ENCODE measurements around the gene CPLANE2. TPM values are rescaled to one million over a fixed set of nuclear protein-coding genes. Genes with fewer than 3 reads are reported as not detected.

CPLANE2 gene
- total RNA-seq, 1 donor from 2014 or later: 5.8 TPM

DNA sequence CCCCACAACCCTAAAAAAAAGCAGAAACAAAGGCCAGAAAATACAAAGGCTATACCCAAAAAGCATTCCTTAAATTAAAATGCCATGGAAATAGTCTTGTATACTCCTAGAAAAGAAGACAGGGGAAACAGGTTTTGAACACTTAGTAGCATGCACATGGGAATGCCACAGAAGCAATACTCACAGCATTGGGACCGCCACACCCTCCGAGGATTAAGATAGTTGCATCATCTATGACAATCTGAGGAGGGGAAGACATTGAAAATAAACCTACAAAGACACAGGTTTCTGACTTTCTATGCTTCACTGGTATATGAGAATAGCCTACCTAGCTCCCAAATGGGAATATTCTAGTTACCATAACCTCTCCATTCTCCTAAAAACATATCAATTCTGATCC, 15.9 kb upstream of the CPLANE2 start:
- Histone ChIP-seq H3K4me3 (ENCODE audit: low read depth, low read length) (no peak overlapping the region), H3K27me3 (ENCODE audit: control insufficient read depth, insufficient read depth, low read length) (no peaks in the 10 kb centered on the region), H3K36me3 (ENCODE audit: control insufficient read depth, insufficient read depth, low read length) (peaks cover 15% of the 10 kb centered on the region)
- DNase-seq (ENCODE audit: low read depth) (no peak), FAIRE-seq (no peak)
- TF ChIP-seq, protein P1, sequence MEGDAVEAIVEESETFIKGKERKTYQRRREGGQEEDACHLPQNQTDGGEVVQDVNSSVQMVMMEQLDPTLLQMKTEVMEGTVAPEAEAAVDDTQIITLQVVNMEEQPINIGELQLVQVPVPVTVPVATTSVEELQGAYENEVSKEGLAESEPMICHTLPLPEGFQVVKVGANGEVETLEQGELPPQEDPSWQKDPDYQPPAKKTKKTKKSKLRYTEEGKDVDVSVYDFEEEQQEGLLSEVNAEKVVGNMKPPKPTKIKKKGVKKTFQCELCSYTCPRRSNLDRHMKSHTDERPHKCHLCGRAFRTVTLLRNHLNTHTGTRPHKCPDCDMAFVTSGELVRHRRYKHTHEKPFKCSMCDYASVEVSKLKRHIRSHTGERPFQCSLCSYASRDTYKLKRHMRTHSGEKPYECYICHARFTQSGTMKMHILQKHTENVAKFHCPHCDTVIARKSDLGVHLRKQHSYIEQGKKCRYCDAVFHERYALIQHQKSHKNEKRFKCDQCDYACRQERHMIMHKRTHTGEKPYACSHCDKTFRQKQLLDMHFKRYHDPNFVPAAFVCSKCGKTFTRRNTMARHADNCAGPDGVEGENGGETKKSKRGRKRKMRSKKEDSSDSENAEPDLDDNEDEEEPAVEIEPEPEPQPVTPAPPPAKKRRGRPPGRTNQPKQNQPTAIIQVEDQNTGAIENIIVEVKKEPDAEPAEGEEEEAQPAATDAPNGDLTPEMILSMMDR (IDR thresholded peaks at IDR 0.05; ENCODE audit: insufficient read depth, low read length, severe bottlenecking): no peak

DNA sequence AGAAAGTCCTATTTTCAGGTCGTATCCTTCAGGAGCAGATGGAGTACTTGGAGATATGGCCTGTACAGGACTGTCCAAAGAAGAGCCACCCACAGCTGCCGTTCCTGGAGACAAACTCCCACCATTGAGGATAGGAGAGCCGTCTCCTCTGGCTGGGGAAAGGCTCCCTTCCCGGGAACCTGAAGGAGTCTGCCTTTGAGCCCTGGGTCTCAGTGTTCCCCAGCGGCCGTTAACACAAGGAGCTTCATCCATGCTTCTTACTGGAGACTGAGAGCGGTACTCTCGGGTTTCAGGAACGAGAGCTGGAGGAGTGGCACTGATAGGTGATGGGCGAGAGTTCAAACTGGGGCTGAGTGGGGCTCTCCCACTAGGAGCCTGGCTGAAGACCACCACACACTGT, 14.4 kb upstream of the CPLANE2 start:
- no peak for FAIRE-seq

GRCh38 chr1:16250524-16251251, 13.7 kb upstream of the CPLANE2 start:
- Histone ChIP-seq H3K27me3 (ENCODE audit: control insufficient read depth, insufficient read depth, low read length) (no peaks in the 10 kb centered on the region), H3K4me3 (ENCODE audit: low read depth, low read length) (no peak overlapping the region), H3K36me3 (ENCODE audit: control insufficient read depth, insufficient read depth, low read length) (peaks cover 11% of the 10 kb centered on the region)
- TF ChIP-seq, protein P1 (IDR thresholded peaks at IDR 0.05; ENCODE audit: insufficient read depth, low read length, severe bottlenecking): no peak
- FAIRE-seq: no peak
- DNase-seq (ENCODE audit: low read depth): no peak

More for the DNA sequence above, 14.4 kb upstream of the CPLANE2 start:
- no peak overlapping the region for H3K4me3 ChIP-seq (ENCODE audit: low read depth, low read length)
- TF ChIP-seq, protein P1 (IDR thresholded peaks at IDR 0.05; ENCODE audit: insufficient read depth, low read length, severe bottlenecking): no peak
- H3K36me3 ChIP-seq (ENCODE audit: control insufficient read depth, insufficient read depth, low read length): peaks cover 15% of the 10 kb centered on the region
- DNase-seq (ENCODE audit: low read depth): no peak
- H3K27me3 ChIP-seq (ENCODE audit: control insufficient read depth, insufficient read depth, low read length): no peaks in the 10 kb centered on the region

DNA sequence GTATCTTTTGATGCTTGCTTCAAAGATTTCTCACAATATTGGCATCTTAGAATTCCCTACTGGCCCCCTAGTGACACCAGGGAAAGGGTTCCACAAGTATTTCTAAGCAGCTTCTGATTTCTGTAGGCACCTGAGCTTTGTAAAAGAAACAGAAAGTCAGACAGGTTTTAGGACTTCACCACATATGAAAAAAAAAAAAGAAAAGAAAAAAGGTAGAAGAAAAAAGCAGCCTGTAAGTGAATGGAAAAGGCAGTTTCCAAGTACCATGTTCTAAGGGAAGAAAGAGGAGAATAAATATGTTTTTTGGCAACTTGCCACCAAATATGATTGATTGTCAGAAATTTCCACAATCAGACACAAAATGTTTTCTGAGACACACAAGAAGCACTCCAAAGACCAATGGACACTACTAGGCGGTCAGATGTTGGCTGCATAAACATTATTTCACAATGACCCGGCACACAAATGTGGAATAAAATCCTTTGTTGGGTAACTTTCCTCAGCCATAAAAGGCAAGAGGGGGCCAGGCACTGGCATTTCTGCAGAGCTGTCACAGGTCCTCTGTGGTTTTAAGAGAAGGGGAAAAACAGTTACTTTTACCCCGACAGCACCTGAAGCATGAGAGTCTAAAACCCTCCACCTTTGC, 12.7 kb upstream of the CPLANE2 start:
- Histone ChIP-seq H3K27me3 (ENCODE audit: control insufficient read depth, insufficient read depth, low read length) (no peaks in the 10 kb centered on the region), H3K4me3 (ENCODE audit: low read depth, low read length) (no peak overlapping the region), H3K36me3 (ENCODE audit: control insufficient read depth, insufficient read depth, low read length) (peaks cover 10% of the 10 kb centered on the region)
- TF ChIP-seq, protein P1 (IDR thresholded peaks at IDR 0.05; ENCODE audit: insufficient read depth, low read length, severe bottlenecking): no peak
- DNase-seq (ENCODE audit: low read depth) (no peak), FAIRE-seq (no peak)

DNA sequence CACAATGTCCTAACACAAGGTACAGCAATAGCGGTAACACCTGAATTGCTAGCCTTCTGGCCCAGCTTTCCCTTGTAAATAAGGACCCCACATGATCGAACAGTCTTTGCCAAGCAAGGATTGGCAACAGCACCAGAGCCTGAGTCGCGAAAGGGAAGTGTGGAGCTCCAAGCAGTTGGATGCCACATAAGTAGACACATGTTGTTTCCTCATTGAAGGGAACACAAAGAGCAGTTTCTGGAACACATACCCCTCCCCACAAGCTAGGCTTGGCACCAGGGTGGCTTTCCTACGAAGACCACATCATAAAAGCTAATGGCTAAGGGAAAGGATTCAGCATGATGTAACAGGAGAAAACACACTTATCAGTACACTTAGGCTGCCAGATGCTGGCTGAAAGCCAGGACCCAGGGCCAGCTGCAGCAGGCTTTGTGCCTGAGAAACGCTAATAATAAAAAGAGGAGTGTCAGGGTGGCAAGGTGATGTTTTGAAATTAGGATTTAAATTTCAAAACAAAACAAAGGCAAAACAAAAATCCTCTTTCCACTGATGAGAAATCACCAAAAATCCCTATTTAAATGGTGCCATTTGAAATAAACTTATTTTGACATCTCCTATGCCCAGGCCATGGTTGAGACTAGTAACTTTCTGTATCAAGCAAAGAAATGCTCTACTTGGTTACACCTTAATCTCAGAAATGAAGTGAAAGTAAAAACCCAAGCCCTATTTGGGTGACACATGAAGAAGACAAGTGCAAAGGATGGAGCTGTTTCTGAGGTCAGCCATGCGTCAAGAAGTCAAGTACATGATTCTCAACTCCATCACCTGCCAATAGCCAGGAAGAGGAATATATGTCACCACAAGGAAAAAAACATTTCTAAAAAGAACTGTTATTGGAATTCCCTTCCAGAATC, 11.9 kb upstream of the CPLANE2 start:
- H3K36me3 ChIP-seq (ENCODE audit: control insufficient read depth, insufficient read depth, low read length): peaks cover 8% of the 10 kb centered on the region
- TF ChIP-seq, protein P1 (IDR thresholded peaks at IDR 0.05; ENCODE audit: insufficient read depth, low read length, severe bottlenecking): no peak
- H3K4me3 ChIP-seq (ENCODE audit: low read depth, low read length): no peak overlapping the region
- FAIRE-seq: peak; percentile 66
- H3K27me3 ChIP-seq (ENCODE audit: control insufficient read depth, insufficient read depth, low read length): no peaks in the 10 kb centered on the region
- peak; percentile 72 for DNase-seq (ENCODE audit: low read depth)
